Neural cell (in vitro differentiated cells): ENCODE measurements around the gene CYP19A1.

Source experiments
- EP300 ChIP-seq: fragments of 450-650 bp; conservative IDR thresholded peaks from 2 replicates; pipeline ENCODE4 v1.6.1; 2014; ENCODE audit warnings: antibody characterized with exemption, mild to moderate bottlenecking, moderate library complexity; ENCODE audit not compliant: poor library complexity, severe bottlenecking
- EZH2 ChIP-seq: fragments of 200-600, 300-800 bp; shearing (Covaris generic), sonication (generic); IDR thresholded peaks from 2 replicates; pipeline ENCODE4 v1.6.1; 2014; ENCODE audit warnings: antibody characterized with exemption, low read length, borderline replicate concordance, mild to moderate bottlenecking; ENCODE audit not compliant: insufficient read depth, poor library complexity, severe bottlenecking
- MXI1 ChIP-seq: fragments of 450-650 bp; conservative IDR thresholded peaks from 2 replicates; pipeline ENCODE4 v1.6.1; 2014; ENCODE audit warnings: antibody characterized with exemption, mild to moderate bottlenecking; ENCODE audit not compliant: poor library complexity, severe bottlenecking
- POLR2AphosphoS5 ChIP-seq: IDR thresholded peaks from 2 replicates; pipeline ENCODE4 v1.6.1; 2012
- RAD21 ChIP-seq: fragments of 450-650 bp; conservative IDR thresholded peaks from 2 replicates; pipeline ENCODE4 v1.6.1; 2014; ENCODE audit warnings: antibody characterized with exemption, mild to moderate bottlenecking, moderate library complexity
- REST ChIP-seq: IDR thresholded peaks from 2 replicates; pipeline ENCODE4 v1.6.1; 2012; ENCODE audit warnings: borderline replicate concordance
- SMC3 ChIP-seq: fragments of 450-650 bp; conservative IDR thresholded peaks from 2 replicates; pipeline ENCODE4 v1.6.1; 2014; ENCODE audit warnings: antibody characterized with exemption, mild to moderate bottlenecking, moderate library complexity; ENCODE audit not compliant: poor library complexity
- TAF1 ChIP-seq: IDR thresholded peaks from 2 replicates; pipeline ENCODE4 v1.6.1; 2012; ENCODE audit warnings: low read depth
- TF ChIP-seq, protein P1 (sequence below): fragments of 450-650 bp; IDR thresholded peaks from 2 replicates; pipeline ENCODE4 v1.5.1; 2014; ENCODE audit warnings: antibody characterized with exemption, mild to moderate bottlenecking, moderate library complexity; ENCODE audit not compliant: poor library complexity, severe bottlenecking

GRCh38 chr15:51229907-51230330 lies 108.5 kb downstream of the CYP19A1 start:
- no peak for TF ChIP-seq POLR2AphosphoS5
- TF ChIP-seq, protein P1, sequence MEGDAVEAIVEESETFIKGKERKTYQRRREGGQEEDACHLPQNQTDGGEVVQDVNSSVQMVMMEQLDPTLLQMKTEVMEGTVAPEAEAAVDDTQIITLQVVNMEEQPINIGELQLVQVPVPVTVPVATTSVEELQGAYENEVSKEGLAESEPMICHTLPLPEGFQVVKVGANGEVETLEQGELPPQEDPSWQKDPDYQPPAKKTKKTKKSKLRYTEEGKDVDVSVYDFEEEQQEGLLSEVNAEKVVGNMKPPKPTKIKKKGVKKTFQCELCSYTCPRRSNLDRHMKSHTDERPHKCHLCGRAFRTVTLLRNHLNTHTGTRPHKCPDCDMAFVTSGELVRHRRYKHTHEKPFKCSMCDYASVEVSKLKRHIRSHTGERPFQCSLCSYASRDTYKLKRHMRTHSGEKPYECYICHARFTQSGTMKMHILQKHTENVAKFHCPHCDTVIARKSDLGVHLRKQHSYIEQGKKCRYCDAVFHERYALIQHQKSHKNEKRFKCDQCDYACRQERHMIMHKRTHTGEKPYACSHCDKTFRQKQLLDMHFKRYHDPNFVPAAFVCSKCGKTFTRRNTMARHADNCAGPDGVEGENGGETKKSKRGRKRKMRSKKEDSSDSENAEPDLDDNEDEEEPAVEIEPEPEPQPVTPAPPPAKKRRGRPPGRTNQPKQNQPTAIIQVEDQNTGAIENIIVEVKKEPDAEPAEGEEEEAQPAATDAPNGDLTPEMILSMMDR = peak; percentile 57
- TF ChIP-seq EZH2 = no peak
- TF ChIP-seq TAF1 = no peak
- no peak for TF ChIP-seq REST
- TF ChIP-seq SMC3 = peak; percentile 33
- TF ChIP-seq EP300 = no peak
- peak; percentile 61 for TF ChIP-seq RAD21
- no peak for TF ChIP-seq MXI1
